Astrocyte of the cerebellum (primary cell): Measurements from ENCODE around the gene GALNT14.

ENCODE experiments used
- DNase-seq: peaks from one replicate; pipeline ENCODE4 v3.0.0-alpha.2; 2011; ENCODE audit warnings: low read depth
- H3K4me3 ChIP-seq: 2 replicates; pipeline ENCODE4 v1.5.1; 2011; ENCODE audit warnings: mild to moderate bottlenecking, low read depth, low read length, moderate library complexity
- CTCF ChIP-seq: IDR thresholded peaks from 2 replicates; pipeline ENCODE4 v1.5.1; 2012; ENCODE audit warnings: low read length, low read depth, moderate library complexity, mild to moderate bottlenecking; ENCODE audit errors: missing control alignments
- in situ Hi-C: cut with HindIII; loops from 2 replicates; pipeline ENCODE4 v1.10.0; 2017; ENCODE audit warnings: low sequenced_read_pairs

GALNT14 gene

GRCh38 chr2:31147645-31148044 lies 9.4 kb upstream of the GALNT14 start:
- H3K4me3 ChIP-seq, result no peak overlapping the region
- in situ Hi-C loops, result no loop called here
- no peak for TF ChIP-seq CTCF
- no peak for DNase-seq

- no peak for TF ChIP-seq CTCF
- H3K4me3 ChIP-seq, result no peak overlapping the region
- no peak for DNase-seq
- in situ Hi-C loops, result loop anchor here (5.0 kb wide), 1 partner anchor 90 kb away; the partner anchor contains the start of gene EHD3
Observed at GRCh38 chr2:31142110-31142509, 3.9 kb upstream of the GALNT14 start.

- no peak overlapping the region for H3K4me3 ChIP-seq
- in situ Hi-C loops, result loop anchor here (5.0 kb wide), 1 partner anchor 91 kb away; the partner anchor contains the start of gene EHD3
- no peak for DNase-seq
- no peak for TF ChIP-seq CTCF
Observed at GRCh38 chr2:31141443-31142085, 3.3 kb upstream of the GALNT14 start.

GRCh38 chr2:31140151-31140550 lies 1.9 kb upstream of the GALNT14 start:
- DNase-seq, result no peak
- no peak overlapping the region for H3K4me3 ChIP-seq
- in situ Hi-C loops, result loop anchor here (5.0 kb wide), 1 partner anchor 92 kb away; the partner anchor contains the start of gene EHD3
- TF ChIP-seq CTCF, result no peak

- no peak for DNase-seq
- in situ Hi-C loops, result loop anchor here (5.0 kb wide), 1 partner anchor 93 kb away; the partner anchor contains the start of gene EHD3
- no peak overlapping the region for H3K4me3 ChIP-seq
- no peak for TF ChIP-seq CTCF
Observed at GRCh38 chr2:31139671-31140070, 1.4 kb upstream of the GALNT14 start.

GRCh38 chr2:31137211-31138036 lies 816 bp downstream of the GALNT14 start:
- DNase-seq, result no peak
- TF ChIP-seq CTCF, result no peak
- in situ Hi-C loops, result no loop called here
- H3K4me3 ChIP-seq, result peak overlapping the region; percentile 44
